ENCODE measurements around the gene ASB5. TPM values are rescaled to one million over a fixed set of nuclear protein-coding genes. Genes with fewer than 3 reads are reported as not detected.

Gene ASB5
- total and polyA plus RNA-seq, 10 of the 15 experiments (the other 5 are each of a cell fraction or from before 2014, with no cell fraction given) = not detected

DNA sequence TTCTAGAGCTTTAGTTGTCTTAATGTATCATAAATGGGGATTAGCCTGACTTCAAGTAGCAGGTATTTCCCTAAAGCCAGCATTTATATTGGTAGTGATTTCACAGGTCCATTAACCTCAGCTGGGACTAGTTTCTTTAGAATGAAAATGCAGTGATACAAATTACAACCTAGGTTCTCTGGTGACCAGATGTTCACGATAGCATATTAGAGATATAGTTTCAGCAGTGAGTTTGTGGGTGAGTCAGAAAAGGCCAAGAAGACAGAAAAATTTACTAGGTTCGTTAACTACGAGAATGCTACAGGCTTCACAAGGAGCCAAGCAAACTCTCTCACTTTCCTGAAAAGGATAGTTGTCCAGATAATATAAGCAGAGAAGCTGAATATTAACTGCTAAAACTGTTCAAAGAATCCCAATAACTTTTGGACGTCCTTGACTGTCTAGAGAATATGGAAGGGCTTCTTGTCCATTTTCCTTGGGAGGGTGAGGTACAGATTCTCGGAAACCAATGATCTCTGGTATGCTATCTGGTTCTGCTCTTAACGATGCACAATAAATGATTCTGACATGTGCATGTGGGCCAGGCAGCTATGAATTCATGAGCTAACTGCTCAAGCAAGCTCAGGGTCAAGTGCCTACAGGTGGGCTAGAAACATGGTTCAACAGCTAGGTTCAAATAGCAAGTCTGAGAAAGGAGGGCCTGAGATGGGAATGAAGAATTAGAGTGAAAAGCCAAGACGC is 44.7 kb upstream of the ASB5 start:
- Histone ChIP-seq H3K36me3 (ENCODE audit: control insufficient read depth in 2 of 2, insufficient read depth in 2 of 2, low read length in 1 of 2) (no peaks in the 10 kb centered on the region), H4K20me1 (ENCODE audit: control insufficient read depth, insufficient read depth) (no peaks in the 10 kb centered on the region), H3K4me1 (ENCODE audit: control insufficient read depth, insufficient read depth, low read length) (peaks cover 8% of the 10 kb centered on the region; the same call in 1 of the 2 replicates), H3K4me2 (ENCODE audit: control insufficient read depth, insufficient read depth) (no peak overlapping the region), H3K79me2 (ENCODE audit: control insufficient read depth, insufficient read depth, low read length) (no peaks in the 10 kb centered on the region), H2AFZ (ENCODE audit: control insufficient read depth, low read depth, low read length) (no peak overlapping the region), H3K27ac (ENCODE audit: control insufficient read depth, insufficient read depth) (no peak overlapping the region), H3K9ac (ENCODE audit: control insufficient read depth, insufficient read depth, low read length) (no peak overlapping the region), H3K4me3 (no peak overlapping the region), H3K27me3 (replicated peaks in 1 of 2; ENCODE audit: control insufficient read depth in 2 of 2, insufficient read depth in 2 of 2, low read length in 1 of 2) (no peaks in the 10 kb centered on the region), H3K9me3 (replicated peaks; ENCODE audit: control insufficient read depth, insufficient read depth, low read length) (no peaks in the 10 kb centered on the region)
- BruUV-seq (replicated peaks) = no TSS peak
- POLR2A ChIA-PET = interaction anchor here (0.6 kb wide), 1 partner anchor 11 kb away, joined by 5 read pairs; no protein-coding TSS in a partner anchor
- intact Hi-C loops (cut with micrococcal nuclease; ENCODE audit: unreplicated experiment) (no loop called here), in situ Hi-C loops (cut with MboI) (no loop called here)
- DNase-seq (ENCODE audit: low read depth, low spot score) (no peak), ATAC-seq (no peak), FAIRE-seq (no peak)
- SMC1A ChIA-PET (ENCODE audit: uncharacterized antibody, unreplicated experiment) = interaction anchor here (6.3 kb wide), 1 partner anchor 12 kb away, joined by 23 read pairs; no protein-coding TSS in a partner anchor
- RAD21 ChIA-PET (ENCODE audit: unreplicated experiment) = interaction anchor here (0.6 kb wide), 1 partner anchor 319 kb away, joined by 3 read pairs; no protein-coding TSS in a partner anchor
- no peak for TF ChIP-seq SREBF1 (IDR thresholded peaks at IDR 0.05; ENCODE audit: low read length)
- TF ChIP-seq KDM1A (IDR thresholded peaks at IDR 0.05; ENCODE audit: borderline replicate concordance) = no peak
- TF ChIP-seq, protein P1, sequence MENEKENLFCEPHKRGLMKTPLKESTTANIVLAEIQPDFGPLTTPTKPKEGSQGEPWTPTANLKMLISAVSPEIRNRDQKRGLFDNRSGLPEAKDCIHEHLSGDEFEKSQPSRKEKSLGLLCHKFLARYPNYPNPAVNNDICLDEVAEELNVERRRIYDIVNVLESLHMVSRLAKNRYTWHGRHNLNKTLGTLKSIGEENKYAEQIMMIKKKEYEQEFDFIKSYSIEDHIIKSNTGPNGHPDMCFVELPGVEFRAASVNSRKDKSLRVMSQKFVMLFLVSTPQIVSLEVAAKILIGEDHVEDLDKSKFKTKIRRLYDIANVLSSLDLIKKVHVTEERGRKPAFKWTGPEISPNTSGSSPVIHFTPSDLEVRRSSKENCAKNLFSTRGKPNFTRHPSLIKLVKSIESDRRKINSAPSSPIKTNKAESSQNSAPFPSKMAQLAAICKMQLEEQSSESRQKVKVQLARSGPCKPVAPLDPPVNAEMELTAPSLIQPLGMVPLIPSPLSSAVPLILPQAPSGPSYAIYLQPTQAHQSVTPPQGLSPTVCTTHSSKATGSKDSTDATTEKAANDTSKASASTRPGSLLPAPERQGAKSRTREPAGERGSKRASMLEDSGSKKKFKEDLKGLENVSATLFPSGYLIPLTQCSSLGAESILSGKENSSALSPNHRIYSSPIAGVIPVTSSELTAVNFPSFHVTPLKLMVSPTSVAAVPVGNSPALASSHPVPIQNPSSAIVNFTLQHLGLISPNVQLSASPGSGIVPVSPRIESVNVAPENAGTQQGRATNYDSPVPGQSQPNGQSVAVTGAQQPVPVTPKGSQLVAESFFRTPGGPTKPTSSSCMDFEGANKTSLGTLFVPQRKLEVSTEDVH (IDR thresholded peaks at IDR 0.05; ENCODE audit: low read depth, partially characterized antibody) = no peak
- TF ChIP-seq, protein P2, sequence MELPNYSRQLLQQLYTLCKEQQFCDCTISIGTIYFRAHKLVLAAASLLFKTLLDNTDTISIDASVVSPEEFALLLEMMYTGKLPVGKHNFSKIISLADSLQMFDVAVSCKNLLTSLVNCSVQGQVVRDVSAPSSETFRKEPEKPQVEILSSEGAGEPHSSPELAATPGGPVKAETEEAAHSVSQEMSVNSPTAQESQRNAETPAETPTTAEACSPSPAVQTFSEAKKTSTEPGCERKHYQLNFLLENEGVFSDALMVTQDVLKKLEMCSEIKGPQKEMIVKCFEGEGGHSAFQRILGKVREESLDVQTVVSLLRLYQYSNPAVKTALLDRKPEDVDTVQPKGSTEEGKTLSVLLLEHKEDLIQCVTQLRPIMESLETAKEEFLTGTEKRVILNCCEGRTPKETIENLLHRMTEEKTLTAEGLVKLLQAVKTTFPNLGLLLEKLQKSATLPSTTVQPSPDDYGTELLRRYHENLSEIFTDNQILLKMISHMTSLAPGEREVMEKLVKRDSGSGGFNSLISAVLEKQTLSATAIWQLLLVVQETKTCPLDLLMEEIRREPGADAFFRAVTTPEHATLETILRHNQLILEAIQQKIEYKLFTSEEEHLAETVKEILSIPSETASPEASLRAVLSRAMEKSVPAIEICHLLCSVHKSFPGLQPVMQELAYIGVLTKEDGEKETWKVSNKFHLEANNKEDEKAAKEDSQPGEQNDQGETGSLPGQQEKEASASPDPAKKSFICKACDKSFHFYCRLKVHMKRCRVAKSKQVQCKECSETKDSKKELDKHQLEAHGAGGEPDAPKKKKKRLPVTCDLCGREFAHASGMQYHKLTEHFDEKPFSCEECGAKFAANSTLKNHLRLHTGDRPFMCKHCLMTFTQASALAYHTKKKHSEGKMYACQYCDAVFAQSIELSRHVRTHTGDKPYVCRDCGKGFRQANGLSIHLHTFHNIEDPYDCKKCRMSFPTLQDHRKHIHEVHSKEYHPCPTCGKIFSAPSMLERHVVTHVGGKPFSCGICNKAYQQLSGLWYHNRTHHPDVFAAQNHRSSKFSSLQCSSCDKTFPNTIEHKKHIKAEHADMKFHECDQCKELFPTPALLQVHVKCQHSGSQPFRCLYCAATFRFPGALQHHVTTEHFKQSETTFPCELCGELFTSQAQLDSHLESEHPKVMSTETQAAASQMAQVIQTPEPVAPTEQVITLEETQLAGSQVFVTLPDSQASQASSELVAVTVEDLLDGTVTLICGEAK (IDR thresholded peaks at IDR 0.05; ENCODE audit: borderline replicate concordance) = no peak
- no peak for TF ChIP-seq HDAC2 (IDR thresholded peaks at IDR 0.05)
- no peak for TF ChIP-seq TCF12 (IDR thresholded peaks at IDR 0.05; ENCODE audit: low read depth, low read length)
- TF ChIP-seq NBN (IDR thresholded peaks at IDR 0.05) = no peak
- TF ChIP-seq STAT3 (IDR thresholded peaks at IDR 0.05; ENCODE audit: low read depth, low read length) = no peak
- TF ChIP-seq, protein P3, sequence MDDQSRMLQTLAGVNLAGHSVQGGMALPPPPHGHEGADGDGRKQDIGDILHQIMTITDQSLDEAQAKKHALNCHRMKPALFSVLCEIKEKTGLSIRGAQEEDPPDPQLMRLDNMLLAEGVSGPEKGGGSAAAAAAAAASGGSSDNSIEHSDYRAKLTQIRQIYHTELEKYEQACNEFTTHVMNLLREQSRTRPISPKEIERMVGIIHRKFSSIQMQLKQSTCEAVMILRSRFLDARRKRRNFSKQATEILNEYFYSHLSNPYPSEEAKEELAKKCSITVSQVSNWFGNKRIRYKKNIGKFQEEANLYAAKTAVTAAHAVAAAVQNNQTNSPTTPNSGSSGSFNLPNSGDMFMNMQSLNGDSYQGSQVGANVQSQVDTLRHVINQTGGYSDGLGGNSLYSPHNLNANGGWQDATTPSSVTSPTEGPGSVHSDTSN (IDR thresholded peaks at IDR 0.05; ENCODE audit: insufficient replicate concordance, low read depth, low read length) = no peak
- 78% methylated on average over 7 of the region's 7 CpGs for WGBS (ENCODE audit: insufficient coverage, insufficient replicate concordance, low lambda C conversion rate, missing lambda C conversion rate)
- CTCF ChIA-PET = interaction anchor here (1.2 kb wide), 1 partner anchor 23 kb away, joined by 3 read pairs; no protein-coding TSS in a partner anchor
